ENCODE results near the gene ARHGEF16.

ARHGEF16 gene

DNA sequence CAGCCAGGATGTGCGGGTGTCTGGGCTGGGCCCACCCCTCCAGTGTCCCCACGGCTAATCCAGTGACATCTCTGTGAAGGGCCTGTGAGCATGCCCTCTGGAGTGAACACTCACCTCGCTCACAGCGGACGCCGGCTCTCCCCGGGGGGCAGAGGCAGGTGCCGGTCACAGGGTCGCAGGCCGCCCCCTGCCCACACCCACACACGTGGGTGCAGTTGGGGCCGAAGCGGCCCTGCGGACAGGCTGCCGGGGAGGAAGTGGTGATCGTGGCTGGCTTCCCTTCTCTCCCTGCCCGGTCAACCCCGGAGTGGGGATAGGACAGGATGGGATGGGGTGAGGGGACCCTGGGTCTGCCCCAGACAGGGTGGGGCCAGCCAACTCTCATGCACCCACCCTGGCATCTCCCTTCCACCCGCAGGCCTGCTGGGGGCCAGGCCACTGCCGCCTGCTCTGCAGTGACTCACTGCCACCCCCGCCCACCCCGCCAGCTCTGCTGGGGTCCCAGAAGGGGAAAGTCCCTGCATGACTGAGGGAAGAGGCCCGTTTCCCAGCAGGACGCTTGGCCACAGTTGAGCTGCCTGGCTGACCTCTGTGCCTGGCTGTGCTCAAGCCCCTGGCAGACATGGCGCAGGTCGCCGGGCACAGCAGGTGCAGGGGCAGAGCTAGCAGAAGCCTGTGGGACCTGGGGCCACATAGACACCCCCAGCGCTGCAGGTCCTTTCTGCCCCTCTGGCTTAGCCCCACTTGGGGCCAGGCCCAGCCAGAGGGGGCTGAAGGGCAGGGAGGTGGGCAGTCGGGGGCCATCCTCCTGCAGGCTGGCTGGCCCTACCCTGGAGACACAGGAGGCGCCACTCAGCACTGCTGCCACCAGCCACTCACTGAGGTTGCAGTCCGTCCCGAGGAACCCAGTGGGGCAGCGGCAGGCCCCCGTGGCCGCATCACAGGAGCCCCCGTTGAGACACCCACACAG is 41.6 kb downstream of the ARHGEF16 start:
- Histone ChIP-seq H3K4me1 (ENCODE audit: insufficient read depth, poor library complexity, severe bottlenecking) (no peaks in the 10 kb centered on the region), H3K36me3 (ENCODE audit: low read depth) (no peaks in the 10 kb centered on the region), H3K27ac (ENCODE audit: poor library complexity, severe bottlenecking) (no peak overlapping the region), H3K9me3 (ENCODE audit: severe bottlenecking) (no peaks in the 10 kb centered on the region), H3K27me3 (ENCODE audit: insufficient read depth, poor library complexity, severe bottlenecking) (no peaks in the 10 kb centered on the region), H3K4me3 (ENCODE audit: severe bottlenecking) (no peak overlapping the region)
- no peak for ATAC-seq (ENCODE audit: low read depth)
- no peak for DNase-seq (ENCODE audit: low spot score)
- TF ChIP-seq, protein P1, sequence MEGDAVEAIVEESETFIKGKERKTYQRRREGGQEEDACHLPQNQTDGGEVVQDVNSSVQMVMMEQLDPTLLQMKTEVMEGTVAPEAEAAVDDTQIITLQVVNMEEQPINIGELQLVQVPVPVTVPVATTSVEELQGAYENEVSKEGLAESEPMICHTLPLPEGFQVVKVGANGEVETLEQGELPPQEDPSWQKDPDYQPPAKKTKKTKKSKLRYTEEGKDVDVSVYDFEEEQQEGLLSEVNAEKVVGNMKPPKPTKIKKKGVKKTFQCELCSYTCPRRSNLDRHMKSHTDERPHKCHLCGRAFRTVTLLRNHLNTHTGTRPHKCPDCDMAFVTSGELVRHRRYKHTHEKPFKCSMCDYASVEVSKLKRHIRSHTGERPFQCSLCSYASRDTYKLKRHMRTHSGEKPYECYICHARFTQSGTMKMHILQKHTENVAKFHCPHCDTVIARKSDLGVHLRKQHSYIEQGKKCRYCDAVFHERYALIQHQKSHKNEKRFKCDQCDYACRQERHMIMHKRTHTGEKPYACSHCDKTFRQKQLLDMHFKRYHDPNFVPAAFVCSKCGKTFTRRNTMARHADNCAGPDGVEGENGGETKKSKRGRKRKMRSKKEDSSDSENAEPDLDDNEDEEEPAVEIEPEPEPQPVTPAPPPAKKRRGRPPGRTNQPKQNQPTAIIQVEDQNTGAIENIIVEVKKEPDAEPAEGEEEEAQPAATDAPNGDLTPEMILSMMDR (IDR thresholded peaks at IDR 0.05; ENCODE audit: poor library complexity, severe bottlenecking) = no peak

DNA sequence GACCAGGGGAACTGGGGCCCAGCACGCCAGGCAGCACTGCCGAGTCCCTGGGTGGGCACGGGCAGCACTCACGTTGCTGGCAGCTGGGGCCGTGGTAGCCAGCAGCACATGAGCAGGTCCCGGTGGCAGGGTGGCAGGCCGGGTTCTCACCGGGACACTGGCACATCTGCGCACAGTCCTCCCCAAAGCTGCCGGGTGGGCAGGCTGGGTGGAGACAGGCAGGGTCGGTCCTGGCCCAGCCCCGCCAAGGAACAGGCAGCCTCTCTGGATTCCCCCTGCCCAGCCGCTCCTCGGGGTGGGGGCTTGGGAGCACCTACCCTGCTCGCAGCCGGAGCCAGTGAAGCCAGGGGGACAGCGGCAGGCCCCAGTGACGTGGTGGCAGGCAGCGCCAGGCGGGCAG is 42.5 kb downstream of the ARHGEF16 start:
- H3K36me3 ChIP-seq (ENCODE audit: low read depth) = no peaks in the 10 kb centered on the region
- TF ChIP-seq, protein P1 (IDR thresholded peaks at IDR 0.05; ENCODE audit: poor library complexity, severe bottlenecking) = no peak
- DNase-seq (ENCODE audit: low spot score) = no peak
- no peak for ATAC-seq (ENCODE audit: low read depth)
- H3K4me1 ChIP-seq (ENCODE audit: insufficient read depth, poor library complexity, severe bottlenecking) = no peaks in the 10 kb centered on the region
- no peaks in the 10 kb centered on the region for H3K9me3 ChIP-seq (ENCODE audit: severe bottlenecking)
- no peak overlapping the region for H3K4me3 ChIP-seq (ENCODE audit: severe bottlenecking)
- no peaks in the 10 kb centered on the region for H3K27me3 ChIP-seq (ENCODE audit: insufficient read depth, poor library complexity, severe bottlenecking)
- no peak overlapping the region for H3K27ac ChIP-seq (ENCODE audit: poor library complexity, severe bottlenecking)

DNA sequence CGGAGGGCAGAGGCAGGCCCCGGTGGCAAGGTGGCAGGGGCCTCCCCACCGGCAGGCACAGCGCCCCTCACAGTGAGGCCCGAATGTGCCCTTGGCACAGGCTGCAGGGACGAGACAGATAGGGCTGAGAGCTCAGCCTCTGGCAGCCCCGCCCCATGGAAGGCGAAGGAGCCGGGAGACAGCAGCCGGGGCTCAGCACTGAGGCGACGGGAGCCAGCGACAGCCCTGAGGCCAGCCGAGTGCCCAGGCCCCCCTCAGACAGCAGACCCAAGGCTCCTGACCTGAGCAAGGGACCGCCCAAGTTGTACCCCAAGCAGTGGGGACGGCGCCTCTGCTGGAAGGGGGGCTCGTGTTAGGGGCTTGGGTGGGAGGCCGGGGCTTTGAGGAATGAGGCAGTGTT is 43.1 kb downstream of the ARHGEF16 start:
- H3K27me3 ChIP-seq (ENCODE audit: insufficient read depth, poor library complexity, severe bottlenecking) = no peaks in the 10 kb centered on the region
- no peak for DNase-seq (ENCODE audit: low spot score)
- no peaks in the 10 kb centered on the region for H3K36me3 ChIP-seq (ENCODE audit: low read depth)
- no peaks in the 10 kb centered on the region for H3K4me1 ChIP-seq (ENCODE audit: insufficient read depth, poor library complexity, severe bottlenecking)
- no peaks in the 10 kb centered on the region for H3K9me3 ChIP-seq (ENCODE audit: severe bottlenecking)
- H3K27ac ChIP-seq (ENCODE audit: poor library complexity, severe bottlenecking) = no peak overlapping the region
- TF ChIP-seq, protein P1 (IDR thresholded peaks at IDR 0.05; ENCODE audit: poor library complexity, severe bottlenecking) = no peak
- H3K4me3 ChIP-seq (ENCODE audit: severe bottlenecking) = no peak overlapping the region
- ATAC-seq (ENCODE audit: low read depth) = no peak

DNA sequence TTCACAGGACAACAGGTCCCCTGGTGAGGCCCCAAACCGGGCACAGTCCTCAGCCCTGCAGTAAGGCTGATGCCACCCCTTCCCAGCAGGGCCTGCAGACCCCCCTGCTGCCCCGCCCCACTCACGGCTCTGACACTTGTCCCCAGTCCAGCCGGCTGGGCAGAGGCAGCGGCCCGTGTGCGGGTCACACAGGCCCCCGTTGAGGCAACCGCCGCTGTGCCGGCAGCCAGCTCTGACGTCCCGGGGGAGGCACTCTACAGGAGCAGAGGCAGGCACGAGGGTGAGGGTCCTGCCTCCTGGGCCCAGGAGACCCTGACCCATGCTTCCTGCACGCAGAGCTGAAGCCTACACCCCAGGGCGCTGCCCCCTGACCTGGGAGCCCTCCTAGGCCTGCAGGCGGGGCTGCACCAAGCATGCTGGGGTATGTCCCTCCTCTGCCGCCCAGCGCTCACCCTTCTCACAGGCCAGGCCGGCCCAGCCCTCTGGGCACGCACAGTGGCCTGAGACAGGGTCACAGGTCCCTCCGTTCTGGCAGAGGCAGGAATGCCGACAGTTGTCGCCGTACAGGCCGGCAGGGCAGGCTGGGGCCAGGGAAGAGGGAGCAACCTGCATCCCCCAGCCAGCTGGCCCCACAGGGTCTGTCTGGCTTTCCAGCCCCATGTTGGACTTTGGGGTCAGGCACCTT is 43.9 kb downstream of the ARHGEF16 start:
- Histone ChIP-seq H3K4me3 (ENCODE audit: severe bottlenecking) (no peak overlapping the region), H3K36me3 (ENCODE audit: low read depth) (no peaks in the 10 kb centered on the region), H3K27ac (ENCODE audit: poor library complexity, severe bottlenecking) (no peak overlapping the region), H3K4me1 (ENCODE audit: insufficient read depth, poor library complexity, severe bottlenecking) (no peaks in the 10 kb centered on the region), H3K27me3 (ENCODE audit: insufficient read depth, poor library complexity, severe bottlenecking) (no peaks in the 10 kb centered on the region), H3K9me3 (ENCODE audit: severe bottlenecking) (no peaks in the 10 kb centered on the region)
- no peak for ATAC-seq (ENCODE audit: low read depth)
- no peak for DNase-seq (ENCODE audit: low spot score)
- TF ChIP-seq, protein P1 (IDR thresholded peaks at IDR 0.05; ENCODE audit: poor library complexity, severe bottlenecking) = no peak
